ENCODE measurements around the gene TATDN2. TPM values are rescaled to one million over a fixed set of nuclear protein-coding genes. Genes with fewer than 3 reads are reported as not detected.

Gene TATDN2
- total and polyA plus RNA-seq, 2 experiments from 2014 or later, result 4.8 to 19.1 TPM

DNA sequence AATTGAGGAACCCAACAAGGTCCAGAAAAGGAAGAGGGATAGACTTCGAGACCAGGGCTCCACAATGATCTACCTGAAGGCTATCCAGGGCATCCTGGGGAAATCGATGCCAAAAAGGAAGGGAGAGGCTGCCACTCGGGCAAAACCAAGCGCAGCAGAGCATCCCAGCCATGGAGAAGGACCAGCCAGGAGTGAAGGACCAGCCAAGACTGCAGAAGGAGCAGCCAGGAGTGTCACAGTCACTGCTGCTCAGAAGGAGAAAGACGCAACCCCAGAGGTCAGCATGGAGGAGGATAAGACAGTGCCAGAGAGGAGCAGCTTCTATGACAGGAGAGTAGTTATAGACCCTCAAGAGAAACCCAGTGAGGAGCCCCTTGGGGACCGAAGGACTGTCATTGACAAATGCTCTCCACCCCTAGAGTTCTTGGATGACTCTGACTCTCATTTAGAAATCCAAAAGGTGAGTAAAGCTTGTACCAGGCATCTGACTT, 12.0 kb downstream of the TATDN2 start (continued):
- TF ChIP-seq, protein P1, sequence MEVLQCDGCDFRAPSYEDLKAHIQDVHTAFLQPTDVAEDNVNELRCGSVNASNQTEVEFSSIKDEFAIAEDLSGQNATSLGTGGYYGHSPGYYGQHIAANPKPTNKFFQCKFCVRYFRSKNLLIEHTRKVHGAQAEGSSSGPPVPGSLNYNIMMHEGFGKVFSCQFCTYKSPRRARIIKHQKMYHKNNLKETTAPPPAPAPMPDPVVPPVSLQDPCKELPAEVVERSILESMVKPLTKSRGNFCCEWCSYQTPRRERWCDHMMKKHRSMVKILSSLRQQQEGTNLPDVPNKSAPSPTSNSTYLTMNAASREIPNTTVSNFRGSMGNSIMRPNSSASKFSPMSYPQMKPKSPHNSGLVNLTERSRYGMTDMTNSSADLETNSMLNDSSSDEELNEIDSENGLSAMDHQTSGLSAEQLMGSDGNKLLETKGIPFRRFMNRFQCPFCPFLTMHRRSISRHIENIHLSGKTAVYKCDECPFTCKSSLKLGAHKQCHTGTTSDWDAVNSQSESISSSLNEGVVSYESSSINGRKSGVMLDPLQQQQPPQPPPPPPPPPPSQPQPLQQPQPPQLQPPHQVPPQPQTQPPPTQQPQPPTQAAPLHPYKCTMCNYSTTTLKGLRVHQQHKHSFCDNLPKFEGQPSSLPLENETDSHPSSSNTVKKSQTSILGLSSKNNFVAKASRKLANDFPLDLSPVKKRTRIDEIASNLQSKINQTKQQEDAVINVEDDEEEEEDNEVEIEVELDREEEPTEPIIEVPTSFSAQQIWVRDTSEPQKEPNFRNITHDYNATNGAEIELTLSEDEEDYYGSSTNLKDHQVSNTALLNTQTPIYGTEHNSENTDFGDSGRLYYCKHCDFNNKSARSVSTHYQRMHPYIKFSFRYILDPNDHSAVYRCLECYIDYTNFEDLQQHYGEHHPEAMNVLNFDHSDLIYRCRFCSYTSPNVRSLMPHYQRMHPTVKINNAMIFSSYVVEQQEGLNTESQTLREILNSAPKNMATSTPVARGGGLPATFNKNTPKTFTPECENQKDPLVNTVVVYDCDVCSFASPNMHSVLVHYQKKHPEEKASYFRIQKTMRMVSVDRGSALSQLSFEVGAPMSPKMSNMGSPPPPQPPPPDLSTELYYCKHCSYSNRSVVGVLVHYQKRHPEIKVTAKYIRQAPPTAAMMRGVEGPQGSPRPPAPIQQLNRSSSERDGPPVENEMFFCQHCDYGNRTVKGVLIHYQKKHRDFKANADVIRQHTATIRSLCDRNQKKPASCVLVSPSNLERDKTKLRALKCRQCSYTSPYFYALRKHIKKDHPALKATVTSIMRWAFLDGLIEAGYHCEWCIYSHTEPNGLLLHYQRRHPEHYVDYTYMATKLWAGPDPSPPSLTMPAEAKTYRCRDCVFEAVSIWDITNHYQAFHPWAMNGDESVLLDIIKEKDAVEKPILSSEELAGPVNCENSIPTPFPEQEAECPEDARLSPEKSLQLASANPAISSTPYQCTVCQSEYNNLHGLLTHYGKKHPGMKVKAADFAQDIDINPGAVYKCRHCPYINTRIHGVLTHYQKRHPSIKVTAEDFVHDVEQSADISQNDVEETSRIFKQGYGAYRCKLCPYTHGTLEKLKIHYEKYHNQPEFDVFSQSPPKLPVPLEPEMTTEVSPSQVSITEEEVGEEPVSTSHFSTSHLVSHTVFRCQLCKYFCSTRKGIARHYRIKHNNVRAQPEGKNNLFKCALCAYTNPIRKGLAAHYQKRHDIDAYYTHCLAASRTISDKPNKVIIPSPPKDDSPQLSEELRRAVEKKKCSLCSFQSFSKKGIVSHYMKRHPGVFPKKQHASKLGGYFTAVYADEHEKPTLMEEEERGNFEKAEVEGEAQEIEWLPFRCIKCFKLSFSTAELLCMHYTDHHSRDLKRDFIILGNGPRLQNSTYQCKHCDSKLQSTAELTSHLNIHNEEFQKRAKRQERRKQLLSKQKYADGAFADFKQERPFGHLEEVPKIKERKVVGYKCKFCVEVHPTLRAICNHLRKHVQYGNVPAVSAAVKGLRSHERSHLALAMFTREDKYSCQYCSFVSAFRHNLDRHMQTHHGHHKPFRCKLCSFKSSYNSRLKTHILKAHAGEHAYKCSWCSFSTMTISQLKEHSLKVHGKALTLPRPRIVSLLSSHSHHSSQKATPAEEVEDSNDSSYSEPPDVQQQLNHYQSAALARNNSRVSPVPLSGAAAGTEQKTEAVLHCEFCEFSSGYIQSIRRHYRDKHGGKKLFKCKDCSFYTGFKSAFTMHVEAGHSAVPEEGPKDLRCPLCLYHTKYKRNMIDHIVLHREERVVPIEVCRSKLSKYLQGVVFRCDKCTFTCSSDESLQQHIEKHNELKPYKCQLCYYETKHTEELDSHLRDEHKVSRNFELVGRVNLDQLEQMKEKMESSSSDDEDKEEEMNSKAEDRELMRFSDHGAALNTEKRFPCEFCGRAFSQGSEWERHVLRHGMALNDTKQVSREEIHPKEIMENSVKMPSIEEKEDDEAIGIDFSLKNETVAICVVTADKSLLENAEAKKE (CRISPR knock-in tag; IDR thresholded peaks at IDR 0.05), result no peak

DNA sequence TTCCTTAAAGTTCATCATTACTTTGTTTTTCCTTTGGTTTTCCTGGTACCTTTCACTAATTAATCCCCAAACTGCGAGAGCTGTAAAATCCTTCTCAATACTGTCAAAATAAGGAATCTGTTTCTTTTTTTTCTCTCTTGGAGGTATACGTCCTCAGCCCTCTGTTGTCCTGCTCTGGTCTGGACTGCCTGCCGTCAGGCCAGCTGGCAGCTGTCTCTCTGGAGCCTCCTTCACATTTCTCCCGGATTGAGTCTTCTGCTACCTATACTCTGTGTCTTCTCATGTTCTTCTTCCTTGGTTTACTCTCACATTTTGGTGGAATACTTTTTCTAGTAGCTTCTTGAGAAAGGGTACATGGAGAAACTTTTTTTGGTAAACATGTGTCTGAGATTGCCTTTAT, 13.8 kb downstream of the TATDN2 start:
- peaks cover 11% of the 10 kb centered on the region for H3K36me3 ChIP-seq (ENCODE audit: insufficient read depth)
- H3K36me3 Mint-ChIP-seq (ENCODE audit: low read depth), result peaks cover 48% of the 10 kb centered on the region
- no peak overlapping the region for H3K4me3 Mint-ChIP-seq
- H3K27ac Mint-ChIP-seq, result no peak overlapping the region
- no peak overlapping the region for H3K27ac ChIP-seq (ENCODE audit: low read depth)
- no peak for ATAC-seq
- H3K27me3 ChIP-seq (ENCODE audit: insufficient read depth), result no peaks in the 10 kb centered on the region
- no peak overlapping the region for H3K4me2 ChIP-seq
- H3K9me3 Mint-ChIP-seq, result no peaks in the 10 kb centered on the region
- DNase-seq (ENCODE audit: low spot score), result no peak
- H3K4me1 Mint-ChIP-seq, result peaks cover 11% of the 10 kb centered on the region
- no peaks in the 10 kb centered on the region for H3K27me3 Mint-ChIP-seq (ENCODE audit: insufficient read depth, low read depth, poor library complexity)
- H3K4me1 ChIP-seq (ENCODE audit: insufficient read depth), result no peaks in the 10 kb centered on the region
- no peaks in the 10 kb centered on the region for H3K9me2 ChIP-seq (ENCODE audit: insufficient read depth)
- peaks cover 50% of the 10 kb centered on the region for H3K79me2 ChIP-seq (replicated peaks; ENCODE audit: insufficient read depth)
- no peak overlapping the region for H2AFZ ChIP-seq
- H3K4me3 ChIP-seq, result no peak overlapping the region
- H3F3A ChIP-seq (replicated peaks; ENCODE audit: low read depth), result no peaks in the 10 kb centered on the region
- no peaks in the 10 kb centered on the region; the same call in none of the 2 replicates for H4K20me1 ChIP-seq (replicated peaks; ENCODE audit: insufficient read depth)
- no peak for TF ChIP-seq ZNF114 (CRISPR knock-in tag; IDR thresholded peaks at IDR 0.05)
- TF ChIP-seq STAT1 (IDR thresholded peaks at IDR 0.05; ENCODE audit: unreplicated experiment), result no peak
- TF ChIP-seq, protein P2, sequence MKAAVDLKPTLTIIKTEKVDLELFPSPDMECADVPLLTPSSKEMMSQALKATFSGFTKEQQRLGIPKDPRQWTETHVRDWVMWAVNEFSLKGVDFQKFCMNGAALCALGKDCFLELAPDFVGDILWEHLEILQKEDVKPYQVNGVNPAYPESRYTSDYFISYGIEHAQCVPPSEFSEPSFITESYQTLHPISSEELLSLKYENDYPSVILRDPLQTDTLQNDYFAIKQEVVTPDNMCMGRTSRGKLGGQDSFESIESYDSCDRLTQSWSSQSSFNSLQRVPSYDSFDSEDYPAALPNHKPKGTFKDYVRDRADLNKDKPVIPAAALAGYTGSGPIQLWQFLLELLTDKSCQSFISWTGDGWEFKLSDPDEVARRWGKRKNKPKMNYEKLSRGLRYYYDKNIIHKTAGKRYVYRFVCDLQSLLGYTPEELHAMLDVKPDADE (IDR thresholded peaks at IDR 0.05), result no peak
- no peak for TF ChIP-seq POLR2AphosphoS5 (IDR thresholded peaks at IDR 0.05; ENCODE audit: low read depth)
- no peak for TF ChIP-seq CREB1 (CRISPR knock-in tag; IDR thresholded peaks at IDR 0.05; ENCODE audit: low read depth)
- TF ChIP-seq NANOG (IDR thresholded peaks at IDR 0.05; ENCODE audit: borderline replicate concordance), result no peak
- TF ChIP-seq, protein P1 (CRISPR knock-in tag; IDR thresholded peaks at IDR 0.05), result no peak
- TF ChIP-seq JUNB (IDR thresholded peaks at IDR 0.05; ENCODE audit: unreplicated experiment), result no peak

Data from GM23338 (cell line).